ENCODE results near the gene SERINC2.

Gene SERINC2

DNA sequence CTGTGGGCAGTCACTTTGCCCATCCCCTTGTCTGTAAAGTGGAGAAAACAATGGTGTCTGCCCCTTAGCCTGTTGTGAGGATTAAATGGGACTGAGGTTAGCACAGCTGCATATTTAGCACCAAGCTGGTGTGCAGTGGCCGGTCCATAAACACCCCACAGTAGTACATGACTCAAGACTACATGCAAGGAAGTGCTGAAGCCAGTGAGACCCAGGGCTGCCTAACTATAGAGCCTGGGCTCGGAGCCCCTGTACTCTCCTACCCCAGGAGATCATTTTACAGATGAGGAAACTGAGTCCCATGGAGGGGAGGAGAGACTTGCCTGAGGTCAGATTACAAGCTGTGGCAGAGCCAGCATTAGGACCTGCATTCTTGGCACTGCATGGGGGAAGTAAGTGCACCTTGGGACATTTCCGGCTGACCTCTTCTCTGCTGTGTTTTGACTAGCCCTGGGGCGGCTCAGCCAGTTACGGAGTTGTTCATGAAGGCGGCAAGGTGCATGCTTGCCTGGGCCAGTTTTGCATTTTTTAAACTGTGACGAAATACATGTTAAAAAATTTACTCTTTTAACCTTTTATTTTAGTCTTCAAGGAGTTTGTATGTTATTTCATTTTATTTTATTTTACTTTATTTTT, 3.2 kb downstream of the SERINC2 start:
- H3K4me2 ChIP-seq (ENCODE audit: low read length): no peak overlapping the region
- no peak overlapping the region for H3K4me3 ChIP-seq (ENCODE audit: low read depth, low read length)
- TF ChIP-seq, protein P1, sequence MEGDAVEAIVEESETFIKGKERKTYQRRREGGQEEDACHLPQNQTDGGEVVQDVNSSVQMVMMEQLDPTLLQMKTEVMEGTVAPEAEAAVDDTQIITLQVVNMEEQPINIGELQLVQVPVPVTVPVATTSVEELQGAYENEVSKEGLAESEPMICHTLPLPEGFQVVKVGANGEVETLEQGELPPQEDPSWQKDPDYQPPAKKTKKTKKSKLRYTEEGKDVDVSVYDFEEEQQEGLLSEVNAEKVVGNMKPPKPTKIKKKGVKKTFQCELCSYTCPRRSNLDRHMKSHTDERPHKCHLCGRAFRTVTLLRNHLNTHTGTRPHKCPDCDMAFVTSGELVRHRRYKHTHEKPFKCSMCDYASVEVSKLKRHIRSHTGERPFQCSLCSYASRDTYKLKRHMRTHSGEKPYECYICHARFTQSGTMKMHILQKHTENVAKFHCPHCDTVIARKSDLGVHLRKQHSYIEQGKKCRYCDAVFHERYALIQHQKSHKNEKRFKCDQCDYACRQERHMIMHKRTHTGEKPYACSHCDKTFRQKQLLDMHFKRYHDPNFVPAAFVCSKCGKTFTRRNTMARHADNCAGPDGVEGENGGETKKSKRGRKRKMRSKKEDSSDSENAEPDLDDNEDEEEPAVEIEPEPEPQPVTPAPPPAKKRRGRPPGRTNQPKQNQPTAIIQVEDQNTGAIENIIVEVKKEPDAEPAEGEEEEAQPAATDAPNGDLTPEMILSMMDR (IDR thresholded peaks at IDR 0.05): no peak
- H3K79me2 ChIP-seq: no peaks in the 10 kb centered on the region
- H2AFZ ChIP-seq: no peak overlapping the region
- no peaks in the 10 kb centered on the region for H3K9me3 ChIP-seq (ENCODE audit: control insufficient read depth, low read length)
- H3K9ac ChIP-seq: no peak overlapping the region
- no peaks in the 10 kb centered on the region for H3K36me3 ChIP-seq (ENCODE audit: control insufficient read depth, insufficient read depth, low read length)
- no peak overlapping the region for H3K27ac ChIP-seq
- H3K27me3 ChIP-seq (ENCODE audit: control insufficient read depth, insufficient read depth, low read length): no peaks in the 10 kb centered on the region
- H3K4me1 ChIP-seq: peaks cover 3% of the 10 kb centered on the region

DNA sequence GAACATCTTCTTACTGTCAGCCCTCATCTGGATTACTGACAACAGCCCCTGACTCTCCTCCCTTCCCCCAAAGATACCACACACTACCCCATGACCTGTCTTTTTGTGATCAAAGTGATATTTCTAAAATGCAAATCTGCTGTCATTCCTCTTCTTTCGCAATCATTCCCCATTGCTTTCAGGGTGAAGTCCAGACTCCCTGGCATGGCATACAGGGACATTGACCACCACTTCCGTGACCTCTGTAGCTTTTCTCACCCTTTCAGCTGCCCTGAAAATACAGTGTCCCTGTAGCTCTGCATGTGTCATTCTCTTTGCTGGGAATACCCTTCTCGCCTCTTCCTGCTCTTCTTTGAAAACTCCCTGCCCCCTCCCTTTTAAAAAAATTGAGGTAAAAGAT, 4.1 kb downstream of the SERINC2 start:
- no peak overlapping the region for H2AFZ ChIP-seq
- no peaks in the 10 kb centered on the region for H3K27me3 ChIP-seq (ENCODE audit: control insufficient read depth, insufficient read depth, low read length)
- H3K79me2 ChIP-seq: no peaks in the 10 kb centered on the region
- H3K4me2 ChIP-seq (ENCODE audit: low read length): no peak overlapping the region
- no peak overlapping the region for H3K9ac ChIP-seq
- no peak overlapping the region for H3K27ac ChIP-seq
- no peaks in the 10 kb centered on the region for H3K36me3 ChIP-seq (ENCODE audit: control insufficient read depth, insufficient read depth, low read length)
- peaks cover 3% of the 10 kb centered on the region for H3K4me1 ChIP-seq
- no peaks in the 10 kb centered on the region for H3K9me3 ChIP-seq (ENCODE audit: control insufficient read depth, low read length)
- no peak overlapping the region for H3K4me3 ChIP-seq (ENCODE audit: low read depth, low read length)
- TF ChIP-seq, protein P1 (IDR thresholded peaks at IDR 0.05): no peak

DNA sequence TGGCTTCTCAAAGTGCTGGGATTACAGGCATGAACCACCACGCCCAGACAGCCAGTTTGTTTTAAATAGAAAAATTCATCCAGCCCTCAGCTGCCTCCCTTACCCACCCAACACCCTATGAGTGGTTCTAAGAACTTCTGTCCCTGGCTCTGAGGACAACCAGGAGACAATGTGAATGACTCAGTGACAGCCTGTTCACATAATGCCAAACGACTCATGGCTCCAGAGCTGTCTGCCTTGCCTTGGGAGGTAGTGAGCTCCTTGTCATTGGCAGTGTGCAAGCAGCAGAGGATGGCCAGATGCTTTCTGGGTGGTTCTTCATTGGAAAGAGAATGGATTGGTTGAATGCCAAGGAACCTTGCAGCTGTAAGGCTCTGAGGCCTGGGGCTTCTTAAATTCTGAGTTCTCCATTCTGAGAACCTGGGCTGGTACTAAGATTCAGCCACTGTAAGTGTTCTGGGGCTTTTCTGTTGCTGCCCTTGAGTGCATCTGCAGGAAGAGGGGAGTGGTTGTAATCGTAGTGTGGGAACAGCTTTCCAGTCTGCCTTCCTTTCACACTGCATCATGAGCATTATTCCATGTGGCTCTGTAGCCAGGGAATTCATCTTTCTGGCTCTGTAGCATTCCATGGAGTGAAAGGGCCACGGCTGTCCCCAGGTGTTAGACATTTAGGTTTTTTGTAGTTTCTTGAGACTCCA, 5.8 kb downstream of the SERINC2 start:
- Histone ChIP-seq H3K4me2 (ENCODE audit: low read length) (no peak overlapping the region), H3K79me2 (no peaks in the 10 kb centered on the region), H3K36me3 (ENCODE audit: control insufficient read depth, insufficient read depth, low read length) (no peaks in the 10 kb centered on the region), H3K4me3 (ENCODE audit: low read depth, low read length) (no peak overlapping the region), H3K4me1 (peaks cover 3% of the 10 kb centered on the region), H3K27me3 (ENCODE audit: control insufficient read depth, insufficient read depth, low read length) (no peaks in the 10 kb centered on the region), H3K27ac (no peak overlapping the region), H3K9me3 (ENCODE audit: control insufficient read depth, low read length) (no peaks in the 10 kb centered on the region), H3K9ac (no peak overlapping the region), H2AFZ (no peak overlapping the region)
- TF ChIP-seq, protein P1 (IDR thresholded peaks at IDR 0.05): no peak

DNA sequence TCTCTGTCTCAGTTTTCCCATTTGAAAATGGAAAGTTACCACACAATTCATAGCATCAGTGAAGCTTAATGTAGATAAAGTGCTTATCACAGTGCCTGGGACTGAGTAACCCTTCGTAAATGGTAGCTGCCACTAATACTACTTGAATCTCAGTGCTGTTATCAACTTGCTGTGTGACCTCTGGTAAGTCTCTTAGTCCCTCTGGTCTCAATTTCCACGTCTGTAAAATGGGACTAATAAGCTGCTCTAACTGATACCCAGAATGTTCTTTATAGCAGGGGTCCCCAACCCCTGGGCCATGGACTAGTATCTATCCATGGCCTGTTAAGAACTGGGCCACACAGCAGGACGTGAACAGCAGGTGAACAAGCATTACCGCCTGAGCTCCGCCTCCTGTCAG, 7.7 kb downstream of the SERINC2 start:
- Histone ChIP-seq H3K9ac (no peak overlapping the region), H3K4me3 (ENCODE audit: low read depth, low read length) (no peak overlapping the region), H3K27me3 (ENCODE audit: control insufficient read depth, insufficient read depth, low read length) (no peaks in the 10 kb centered on the region), H2AFZ (no peak overlapping the region), H3K27ac (no peak overlapping the region), H3K4me1 (no peaks in the 10 kb centered on the region), H3K9me3 (ENCODE audit: control insufficient read depth, low read length) (no peaks in the 10 kb centered on the region), H3K36me3 (ENCODE audit: control insufficient read depth, insufficient read depth, low read length) (no peaks in the 10 kb centered on the region), H3K4me2 (ENCODE audit: low read length) (no peak overlapping the region), H3K79me2 (peaks cover 3% of the 10 kb centered on the region)
- TF ChIP-seq, protein P1 (IDR thresholded peaks at IDR 0.05): no peak
